H1 (cell line): ENCODE data around the gene SLC35F1. TPM values are rescaled to one million over a fixed set of nuclear protein-coding genes. Genes with fewer than 3 reads are reported as not detected.

Experiments
- CEBPB ChIP-seq: IDR thresholded peaks from 2 replicates; pipeline ENCODE4 v1.6.1; 2012; ENCODE audit warnings: low read depth, low read length
- KDM1A ChIP-seq: fragments of 200-600, 300-600 bp; sonication (generic); IDR thresholded peaks from 2 replicates; pipeline ENCODE4 v1.7.1; 2016; ENCODE audit warnings: mild to moderate bottlenecking, low read length, borderline replicate concordance
- NRF1 ChIP-seq: IDR thresholded peaks from 2 replicates; pipeline ENCODE4 v1.6.1; 2011; ENCODE audit warnings: mild to moderate bottlenecking, low read depth, low read length, improper control_type of control experiment
- TAF1 ChIP-seq: IDR thresholded peaks from 2 replicates; pipeline ENCODE4 v1.6.1; 2011; ENCODE audit warnings: mild to moderate bottlenecking, low read depth, low read length
- polyA plus RNA-seq, 7 experiments: library from polyadenylated mRNA; depleted of rRNA in 3 of 7; stranded (reverse) in 5 of 7; unstranded in 2 of 7; fragments of >200 nt in 5 of 7; fragments of 200-250 nt in 2 of 7; gene quantifications; 1 replicate in 5 of 7; 2 replicates in 1 of 7; 4 replicates in 1 of 7; pipeline versions ENCODE4 v1.2.1 to v1.2.3, GENCODE V29; 2011 to 2013; ENCODE audit warnings: missing spikeins in 2 of 7, mixed read lengths in 2 of 7
- total RNA-seq: library from RNA; stranded (reverse); fragmentation: NEBNext Ultra II Directional; extraction: Animal tissue kit (Norgen Biotek cat#: 25700); gene quantifications from 2 replicates; pipeline ENCODE4 v1.2.1, GENCODE V29; 2021

The SLC35F1 gene
- total and polyA plus RNA-seq, 2 of the 8 experiments (the other 6 are each of a cell fraction or from before 2014, with no cell fraction given): 7.0 to 10.0 TPM

GRCh38 chr6:117918454-117918853 is 11.4 kb downstream of the SLC35F1 start (continued):
- no peak for TF ChIP-seq KDM1A
- TF ChIP-seq TAF1: no peak
- TF ChIP-seq CEBPB: no peak
- TF ChIP-seq NRF1: no peak
